ENCODE data around the gene DENND2D.
A peak's percentile ranks its signal among the peaks of the same experiment; 100 is the strongest.

DENND2D gene

DNA sequence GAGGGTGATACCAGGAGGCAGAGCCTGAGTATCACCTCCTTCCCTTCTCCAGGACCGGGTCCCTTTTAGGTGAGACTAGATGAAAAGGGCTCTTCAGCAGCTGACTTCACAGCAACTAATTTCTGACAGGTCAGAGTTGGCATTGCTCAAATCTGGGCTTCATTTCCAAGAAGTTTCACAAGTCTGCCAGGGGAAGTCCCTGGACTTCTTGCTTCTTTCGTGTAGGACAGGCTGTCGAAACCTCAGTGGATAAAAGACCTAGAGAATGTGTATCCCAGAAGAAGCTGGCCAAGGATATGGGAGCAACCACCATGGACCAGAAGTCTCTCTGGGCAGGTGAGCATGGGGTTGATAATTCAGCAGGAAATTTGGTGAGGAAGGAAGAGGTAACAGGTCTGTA lies 27.0 kb upstream of the DENND2D start, which contains the start of gene CHI3L2:
CHI3L2 (plus strand) TSS at position 280 of the 400 bp plus-strand sequence; CDS start at position 297, 17 bp downstream.
- CTCF ChIA-PET = interaction anchor here (0.8 to 3.2 kb wide), 4 partner anchors 12 to 174 kb away, joined by 3 to 10 read pairs (median 4); no protein-coding TSS in a partner anchor

DNA sequence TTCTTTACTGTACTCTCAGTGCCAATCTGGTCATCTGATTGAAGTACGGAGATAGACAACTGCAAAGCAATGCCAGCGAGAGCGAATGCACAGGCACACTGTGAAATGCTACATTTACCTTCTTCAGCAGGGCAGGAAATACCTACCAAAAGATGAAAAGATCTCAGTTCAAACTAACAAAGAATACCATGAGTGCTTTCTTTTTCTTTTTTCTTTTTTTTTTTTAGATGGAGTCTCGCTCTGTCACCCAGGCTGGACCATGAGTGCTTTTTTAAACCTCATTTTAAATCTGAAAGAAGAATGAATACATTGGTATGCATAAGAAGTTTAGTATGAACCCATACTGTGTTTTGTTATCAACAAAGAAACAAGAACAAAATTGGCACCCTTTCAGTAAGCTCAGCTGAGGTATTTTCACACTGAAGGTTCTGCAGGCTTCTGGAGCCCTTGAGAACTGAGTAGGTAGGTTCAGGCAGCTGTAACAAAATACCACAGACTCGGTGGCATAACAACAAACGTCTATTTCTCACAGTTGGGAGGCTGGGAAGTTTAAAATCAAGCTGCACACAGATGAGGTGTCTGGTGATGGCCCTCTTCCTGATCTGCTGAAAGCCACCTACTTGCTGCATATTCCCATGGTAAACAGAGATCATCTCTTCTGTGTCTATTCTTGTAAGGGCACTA lies 25.4 kb upstream of the DENND2D start:
- DNase-seq = no peak
- H3K27ac ChIP-seq (ENCODE audit: insufficient read depth in 1 of 2, low read depth in 1 of 2, low read length in 2 of 2, poor library complexity in 1 of 2, severe bottlenecking in 2 of 2) = no peak overlapping the region
- ChIA-PET CTCF (interaction anchor here (1.2 to 3.2 kb wide), 3 partner anchors 28 to 176 kb away, joined by 3 to 10 read pairs (median 5); no protein-coding TSS in a partner anchor), POLR2A (no interaction called here)
- no peaks in the 10 kb centered on the region for H3K36me3 ChIP-seq (ENCODE audit: control insufficient read depth in 4 of 4, insufficient read depth in 4 of 4, low read length in 3 of 4)
- peaks cover 17 to 23% (median 21%) of the 10 kb centered on the region in 4 experiments for H3K4me1 ChIP-seq (ENCODE audit: control extremely low read depth in 1 of 4, control insufficient read depth in 4 of 4, insufficient read depth in 4 of 4, low read length in 3 of 4)
- no peak overlapping the region for H3K4me3 ChIP-seq (ENCODE audit: control insufficient read depth in 1 of 7, extremely low read depth in 1 of 7, insufficient read depth in 4 of 7, low read depth in 2 of 7, low read length in 6 of 7)
- no peaks in the 10 kb centered on the region for H3K9me3 ChIP-seq (ENCODE audit: control extremely low read depth in 1 of 5, control insufficient read depth in 4 of 5, insufficient read depth in 2 of 5, low read depth in 1 of 5, low read length in 4 of 5)
- WGBS (ENCODE audit: insufficient coverage) = 95% methylated on average over 5 of the region's 6 CpGs
- H3K27me3 ChIP-seq (replicated peaks in 2 of 5; ENCODE audit: control insufficient read depth in 4 of 5, insufficient read depth in 5 of 5, low read length in 4 of 5) = no peaks in the 10 kb centered on the region

More for the DNA sequence above, 27.0 kb upstream of the DENND2D start, which contains the start of gene CHI3L2:
- 100% methylated on average over 3 of the region's 3 CpGs for WGBS (ENCODE audit: insufficient coverage)
- POLR2A ChIA-PET = no interaction called here
- peaks cover 4 to 8% (median 7%) of the 10 kb centered on the region in 4 experiments for H3K4me1 ChIP-seq (ENCODE audit: control extremely low read depth in 1 of 4, control insufficient read depth in 4 of 4, insufficient read depth in 4 of 4, low read length in 3 of 4)
- H3K4me3 ChIP-seq (ENCODE audit: control insufficient read depth in 1 of 7, extremely low read depth in 1 of 7, insufficient read depth in 4 of 7, low read depth in 2 of 7, low read length in 6 of 7) = no peak within 1 kb of the TSS
- H3K9me3 ChIP-seq (ENCODE audit: control extremely low read depth in 1 of 5, control insufficient read depth in 4 of 5, insufficient read depth in 2 of 5, low read depth in 1 of 5, low read length in 4 of 5) = no peaks in the 10 kb centered on the region
- no peak for DNase-seq
- no peaks in the 10 kb centered on the region for H3K36me3 ChIP-seq (ENCODE audit: control insufficient read depth in 4 of 4, insufficient read depth in 4 of 4, low read length in 3 of 4)
- H3K27me3 ChIP-seq (replicated peaks in 2 of 5; ENCODE audit: control insufficient read depth in 4 of 5, insufficient read depth in 5 of 5, low read length in 4 of 5) = no peaks in the 10 kb centered on the region
- H3K27ac ChIP-seq (ENCODE audit: insufficient read depth in 1 of 2, low read depth in 1 of 2, low read length in 2 of 2, poor library complexity in 1 of 2, severe bottlenecking in 2 of 2) = no peak within 1 kb of the TSS

DNA sequence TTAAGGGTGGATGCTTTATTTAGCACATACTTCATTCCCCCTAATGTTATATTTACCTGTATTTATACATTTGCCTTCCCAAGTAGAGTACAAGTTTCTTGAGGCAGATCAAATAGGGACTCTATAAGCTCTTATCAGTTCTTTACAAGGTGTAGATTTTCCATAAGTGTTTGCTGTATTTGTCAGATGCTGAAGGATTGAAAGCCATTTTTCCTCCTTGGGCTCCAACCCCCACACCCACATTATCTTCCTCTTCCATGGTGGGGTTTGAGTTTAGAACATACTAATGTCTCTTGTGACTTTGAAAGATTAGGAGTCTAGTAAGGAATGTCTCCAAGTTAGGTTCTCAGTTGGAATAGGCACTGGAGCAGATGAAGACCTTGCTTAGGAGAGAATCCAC lies 24.6 kb upstream of the DENND2D start:
- Histone ChIP-seq H3K4me1 (ENCODE audit: control extremely low read depth in 1 of 4, control insufficient read depth in 4 of 4, insufficient read depth in 4 of 4, low read length in 3 of 4) (peaks cover 22 to 31% (median 25%) of the 10 kb centered on the region in 4 experiments), H3K27ac (ENCODE audit: insufficient read depth in 1 of 2, low read depth in 1 of 2, low read length in 2 of 2, poor library complexity in 1 of 2, severe bottlenecking in 2 of 2) (no peak overlapping the region), H3K36me3 (ENCODE audit: control insufficient read depth in 4 of 4, insufficient read depth in 4 of 4, low read length in 3 of 4) (no peaks in the 10 kb centered on the region), H3K4me3 (ENCODE audit: control insufficient read depth in 1 of 7, extremely low read depth in 1 of 7, insufficient read depth in 4 of 7, low read depth in 2 of 7, low read length in 6 of 7) (no peak overlapping the region), H3K9me3 (ENCODE audit: control extremely low read depth in 1 of 5, control insufficient read depth in 4 of 5, insufficient read depth in 2 of 5, low read depth in 1 of 5, low read length in 4 of 5) (no peaks in the 10 kb centered on the region), H3K27me3 (replicated peaks in 2 of 5; ENCODE audit: control insufficient read depth in 4 of 5, insufficient read depth in 5 of 5, low read length in 4 of 5) (no peaks in the 10 kb centered on the region)
- DNase-seq = no peak
- ChIA-PET CTCF (interaction anchor here (1.2 to 3.2 kb wide), 3 partner anchors 27 to 177 kb away, joined by 3 to 10 read pairs (median 5); no protein-coding TSS in a partner anchor), POLR2A (no interaction called here)

DNA sequence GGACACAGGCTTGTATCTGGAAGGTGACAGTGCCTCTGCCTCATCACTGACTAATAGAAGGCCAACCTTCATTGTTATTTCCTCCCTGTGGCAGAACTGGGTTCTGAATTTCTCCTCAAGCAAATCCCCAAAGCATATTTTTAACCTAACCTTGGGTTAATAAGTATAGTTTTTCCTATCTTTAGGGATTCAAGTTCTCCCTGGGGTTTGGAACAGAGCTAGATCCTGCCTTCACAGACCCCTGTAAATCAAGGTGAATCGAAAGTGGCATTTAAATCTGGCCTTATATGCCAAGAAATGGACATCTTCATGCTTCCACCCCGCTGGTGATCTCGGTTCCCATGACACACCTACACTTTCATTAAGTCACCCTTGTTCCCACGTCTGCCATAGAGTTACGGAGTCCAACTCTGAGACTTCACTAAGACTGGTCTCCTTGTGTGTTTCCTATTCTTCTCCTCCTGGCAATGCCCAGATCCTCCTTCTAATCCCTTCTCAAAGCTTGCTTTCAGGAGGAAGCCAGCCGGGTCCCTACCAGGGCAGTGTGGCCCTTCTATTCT lies 22.8 kb upstream of the DENND2D start:
- Histone ChIP-seq H3K9me3 (ENCODE audit: control extremely low read depth in 1 of 5, control insufficient read depth in 4 of 5, insufficient read depth in 2 of 5, low read depth in 1 of 5, low read length in 4 of 5) (no peaks in the 10 kb centered on the region), H3K36me3 (ENCODE audit: control insufficient read depth in 4 of 4, insufficient read depth in 4 of 4, low read length in 3 of 4) (no peaks in the 10 kb centered on the region), H3K27me3 (replicated peaks in 2 of 5; ENCODE audit: control insufficient read depth in 4 of 5, insufficient read depth in 5 of 5, low read length in 4 of 5) (no peaks in the 10 kb centered on the region), H3K27ac (ENCODE audit: insufficient read depth in 1 of 2, low read depth in 1 of 2, low read length in 2 of 2, poor library complexity in 1 of 2, severe bottlenecking in 2 of 2) (no peak overlapping the region), H3K4me3 (ENCODE audit: control insufficient read depth in 1 of 7, extremely low read depth in 1 of 7, insufficient read depth in 4 of 7, low read depth in 2 of 7, low read length in 6 of 7) (no peak overlapping the region), H3K4me1 (ENCODE audit: control extremely low read depth in 1 of 4, control insufficient read depth in 4 of 4, insufficient read depth in 4 of 4, low read length in 3 of 4) (peaks cover 22 to 41% (median 33%) of the 10 kb centered on the region in 4 experiments)
- ChIA-PET CTCF (interaction anchor here (0.9 to 10.6 kb wide), 11 partner anchors 9 to 491 kb away, joined by 3 to 123 read pairs (median 4); partner anchors contain the start of genes CEPT1, DENND2D and DRAM2), POLR2A (no interaction called here)
- 96% methylated on average over 4 of the region's 6 CpGs for WGBS (ENCODE audit: insufficient coverage)
- DNase-seq = no peak

DNA sequence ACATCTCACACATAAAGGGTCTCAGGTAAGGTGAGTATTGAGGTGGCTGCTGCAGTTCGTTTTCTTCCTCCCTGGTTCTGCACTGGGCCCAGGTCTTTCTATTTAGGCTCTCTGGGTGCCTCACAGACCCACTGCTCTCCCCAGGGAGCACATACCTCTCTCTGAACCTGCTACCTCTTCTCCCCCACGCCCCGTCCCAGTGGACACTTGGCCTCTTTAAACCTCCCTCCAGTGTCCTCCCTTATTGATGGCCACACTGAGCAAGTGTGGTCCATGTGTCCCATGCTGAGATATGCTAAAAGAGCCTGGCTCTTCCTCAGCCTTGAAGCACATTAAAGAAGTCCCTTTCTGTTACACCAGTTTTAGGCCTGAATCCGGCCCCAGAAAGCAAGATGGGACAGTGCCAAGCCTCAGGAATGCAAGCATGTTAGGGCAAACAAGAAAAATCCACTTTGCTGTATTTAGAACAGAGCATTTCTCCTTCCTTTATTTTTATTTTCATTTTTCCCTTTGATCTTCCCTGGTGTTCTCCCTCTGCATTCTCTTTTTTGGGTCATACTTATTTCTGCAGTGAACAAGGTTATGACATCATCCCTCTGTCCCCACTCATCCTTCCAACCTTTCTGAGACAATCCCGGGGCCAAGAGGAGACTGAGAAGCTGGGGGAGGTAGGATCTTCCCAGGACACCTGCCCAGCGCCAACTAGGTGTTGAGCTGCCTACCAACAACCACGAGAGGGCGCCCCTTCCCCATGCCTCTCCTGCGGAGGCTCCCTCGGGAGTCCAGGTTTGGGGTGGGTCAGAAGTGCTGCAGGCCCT lies 22.1 kb upstream of the DENND2D start:
- POLR2A ChIA-PET = no interaction called here
- CTCF ChIA-PET = interaction anchor here (0.9 to 10.6 kb wide), 12 partner anchors 8 to 491 kb away, joined by 3 to 123 read pairs (median 4); partner anchors contain the start of genes CEPT1, DENND2D and DRAM2
- peak overlapping the region in 1 of 2 experiments; percentile 31 for H3K27ac ChIP-seq (ENCODE audit: insufficient read depth in 1 of 2, low read depth in 1 of 2, low read length in 2 of 2, poor library complexity in 1 of 2, severe bottlenecking in 2 of 2)
- H3K27me3 ChIP-seq (replicated peaks in 2 of 5; ENCODE audit: control insufficient read depth in 4 of 5, insufficient read depth in 5 of 5, low read length in 4 of 5) = no peaks in the 10 kb centered on the region
- peak in 2 of 3 donors; percentile 57 to 58 for DNase-seq
- peaks cover 22 to 46% (median 36%) of the 10 kb centered on the region in 4 experiments for H3K4me1 ChIP-seq (ENCODE audit: control extremely low read depth in 1 of 4, control insufficient read depth in 4 of 4, insufficient read depth in 4 of 4, low read length in 3 of 4)
- H3K4me3 ChIP-seq (ENCODE audit: control insufficient read depth in 1 of 7, extremely low read depth in 1 of 7, insufficient read depth in 4 of 7, low read depth in 2 of 7, low read length in 6 of 7) = peak overlapping the region in 3 of 7 experiments; percentile 13 to 45 (median 33)
- 36% methylated on average over 7 of the region's 10 CpGs for WGBS (ENCODE audit: insufficient coverage)
- H3K9me3 ChIP-seq (ENCODE audit: control extremely low read depth in 1 of 5, control insufficient read depth in 4 of 5, insufficient read depth in 2 of 5, low read depth in 1 of 5, low read length in 4 of 5) = no peaks in the 10 kb centered on the region
- no peaks in the 10 kb centered on the region for H3K36me3 ChIP-seq (ENCODE audit: control insufficient read depth in 4 of 4, insufficient read depth in 4 of 4, low read length in 3 of 4)

DNA sequence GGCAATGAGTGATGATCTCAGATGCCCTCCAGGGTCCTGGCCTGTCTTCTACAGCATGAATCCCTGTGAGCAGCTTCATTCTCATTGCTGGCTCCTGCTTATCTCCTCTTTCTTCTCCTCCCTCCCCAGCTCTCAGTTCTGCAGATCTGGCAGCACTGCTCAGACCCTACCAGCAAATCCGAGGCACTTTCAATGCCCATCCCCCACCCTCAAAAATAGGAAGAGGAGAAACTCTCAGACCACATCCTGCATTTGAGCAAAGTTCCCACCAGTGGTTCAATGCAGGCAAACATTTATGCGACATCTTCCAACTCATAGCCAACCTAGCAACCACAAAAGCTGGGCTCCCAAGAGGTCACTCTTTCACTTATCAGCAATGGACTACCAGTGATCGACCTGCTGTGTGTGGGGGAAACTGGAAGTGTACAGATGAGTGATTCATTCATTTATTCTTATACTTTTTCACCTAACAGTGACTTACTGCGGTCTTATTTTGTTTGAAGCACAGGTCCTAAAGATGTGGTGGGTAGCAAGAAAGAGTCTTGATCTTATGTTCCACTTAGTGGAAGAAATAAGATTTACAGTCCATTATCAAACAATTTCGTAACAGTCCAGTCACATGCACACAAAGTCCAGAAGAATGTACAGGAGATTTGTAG lies 21.3 kb upstream of the DENND2D start:
- peak in 2 of 3 donors; percentile 80 for DNase-seq
- H3K4me3 ChIP-seq (ENCODE audit: control insufficient read depth in 1 of 7, extremely low read depth in 1 of 7, insufficient read depth in 4 of 7, low read depth in 2 of 7, low read length in 6 of 7) = peak overlapping the region in 4 of 7 experiments; percentile 4 to 45 (median 23)
- no peaks in the 10 kb centered on the region for H3K27me3 ChIP-seq (replicated peaks in 2 of 5; ENCODE audit: control insufficient read depth in 4 of 5, insufficient read depth in 5 of 5, low read length in 4 of 5)
- no peaks in the 10 kb centered on the region for H3K36me3 ChIP-seq (ENCODE audit: control insufficient read depth in 4 of 4, insufficient read depth in 4 of 4, low read length in 3 of 4)
- POLR2A ChIA-PET = no interaction called here
- H3K9me3 ChIP-seq (ENCODE audit: control extremely low read depth in 1 of 5, control insufficient read depth in 4 of 5, insufficient read depth in 2 of 5, low read depth in 1 of 5, low read length in 4 of 5) = no peaks in the 10 kb centered on the region
- H3K27ac ChIP-seq (ENCODE audit: insufficient read depth in 1 of 2, low read depth in 1 of 2, low read length in 2 of 2, poor library complexity in 1 of 2, severe bottlenecking in 2 of 2) = peak overlapping the region in 1 of 2 experiments; percentile 31
- 0% methylated on average over 2 of the region's 5 CpGs for WGBS (ENCODE audit: insufficient coverage)
- CTCF ChIA-PET = interaction anchor here (0.7 to 10.6 kb wide), 7 partner anchors 14 to 221 kb away, joined by 3 to 123 read pairs (median 3); partner anchors contain the start of gene DENND2D
- H3K4me1 ChIP-seq (ENCODE audit: control extremely low read depth in 1 of 4, control insufficient read depth in 4 of 4, insufficient read depth in 4 of 4, low read length in 3 of 4) = peaks cover 25 to 54% (median 43%) of the 10 kb centered on the region in 4 experiments
